HS-27A (cell line): ENCODE data around the gene KIFC3.
"Not testable (repeated sequence)": the region's sequence is repeated elsewhere in the genome, so short reads cannot be mapped to it uniquely, and the experiment has no call there.

Experiments
- DNase-seq: peaks from one replicate; pipeline ENCODE4 v3.0.0-alpha.2; 2012; ENCODE audit warnings: low read depth, missing footprints

Gene KIFC3

GRCh38 chr16:57722651-57723050 is 79.6 kb downstream of the KIFC3 start:
- DNase-seq = no peak

- no peak for DNase-seq
Measured at GRCh38 chr16:57722210-57722499, 80.1 kb downstream of the KIFC3 start.

GRCh38 chr16:57721356-57722209 is 80.7 kb downstream of the KIFC3 start:
- DNase-seq = no peak

GRCh38 chr16:57720142-57720575 is 82.1 kb downstream of the KIFC3 start:
- DNase-seq = no peak

GRCh38 chr16:57714047-57714446 is 88.2 kb downstream of the KIFC3 start:
- no peak for DNase-seq

- no peak for DNase-seq
Measured at GRCh38 chr16:57713596-57713995, 88.7 kb downstream of the KIFC3 start.

- DNase-seq = not testable (repeated sequence)
Measured at GRCh38 chr16:57712569-57712968, 89.7 kb downstream of the KIFC3 start.

- DNase-seq = no peak
Measured at GRCh38 chr16:57711993-57712392, 90.3 kb downstream of the KIFC3 start.

GRCh38 chr16:57711346-57711745 is 90.9 kb downstream of the KIFC3 start:
- no peak for DNase-seq

GRCh38 chr16:57709663-57710062 is 92.6 kb downstream of the KIFC3 start:
- no peak for DNase-seq
